ENCODE measurements around the gene BTNL9. TPM values are rescaled to one million over a fixed set of nuclear protein-coding genes. Genes with fewer than 3 reads are reported as not detected.

BTNL9 gene
- total RNA-seq, 4 donors from 2014 or later: 9.1 to 30.6 (median 15.0) TPM

DNA sequence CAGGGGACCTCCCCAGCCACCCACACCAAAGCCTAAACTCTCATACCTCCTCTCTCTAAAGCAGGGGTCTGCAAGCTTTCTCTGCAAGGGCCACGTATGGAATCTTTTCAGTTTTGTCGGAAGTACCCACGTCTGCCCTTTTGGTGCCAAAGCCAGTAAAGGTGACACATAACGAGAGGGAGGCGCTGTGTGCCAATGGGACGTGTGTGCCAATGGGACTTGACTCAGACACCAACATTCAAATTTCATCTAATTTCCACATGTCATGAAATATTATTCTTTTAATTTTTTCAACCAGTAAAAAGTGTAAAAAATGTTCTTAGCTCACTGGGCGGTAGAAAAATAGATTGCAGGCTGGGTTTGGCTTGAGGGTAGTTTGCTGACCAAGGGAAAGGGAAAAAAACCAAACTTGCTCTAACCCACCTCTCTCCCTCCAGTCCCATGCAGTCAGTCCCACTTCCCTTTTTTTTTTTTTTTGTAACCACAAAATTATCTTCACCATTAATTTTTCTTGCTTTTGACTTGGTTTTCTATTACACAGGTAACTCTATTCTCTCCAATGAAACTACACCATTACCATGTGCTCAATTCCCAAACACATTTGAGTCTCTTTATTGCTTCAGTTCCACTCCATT lies 65.4 kb downstream of the BTNL9 start:
- DNase-seq (ENCODE audit: extremely low spot score): no peak
- TF ChIP-seq EP300 (IDR thresholded peaks at IDR 0.05): no peak
- H3K4me1 ChIP-seq: peaks cover 0 to 1% (median 1%) of the 10 kb centered on the region in 4 donors
- H3K9me3 ChIP-seq: no peaks in the 10 kb centered on the region
- WGBS: 88% methylated on average over 7 of the region's 7 CpGs
- intact Hi-C loops (cut with DNase I): no loop called here
- no peaks in the 10 kb centered on the region for H3K36me3 ChIP-seq
- no peak overlapping the region for H3K27ac ChIP-seq (replicated peaks in 1 of 4)
- peaks cover 0 to 68% (median 13%) of the 10 kb centered on the region in 4 donors for H3K27me3 ChIP-seq
- no peak overlapping the region for H3K4me3 ChIP-seq

DNA sequence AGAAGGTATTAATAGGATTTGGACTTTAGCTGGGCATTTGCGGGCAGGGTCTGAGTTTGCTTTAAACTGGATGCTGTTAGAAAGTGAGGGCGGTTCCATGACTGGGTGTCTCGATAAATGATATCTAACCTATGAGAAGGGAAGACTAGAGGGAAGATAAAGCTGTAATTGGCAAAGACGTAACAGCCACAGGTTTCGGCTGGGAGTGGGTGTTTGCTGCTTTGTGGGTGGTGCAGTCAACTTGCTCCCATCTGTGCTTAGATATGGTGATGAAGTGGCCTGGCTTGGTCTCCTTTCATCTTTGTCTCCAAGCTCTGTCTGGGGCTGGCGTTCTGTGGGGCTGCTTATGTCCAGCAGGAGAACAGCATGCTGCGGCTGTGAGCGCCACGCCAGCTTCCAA lies 67.6 kb downstream of the BTNL9 start:
- Histone ChIP-seq H3K4me3 (no peak overlapping the region), H3K9me3 (no peaks in the 10 kb centered on the region), H3K27ac (replicated peaks in 1 of 4) (no peak overlapping the region), H3K27me3 (peaks cover 0 to 89% (median 21%) of the 10 kb centered on the region in 4 donors), H3K4me1 (no peaks in the 10 kb centered on the region), H3K36me3 (no peaks in the 10 kb centered on the region)
- no peak for DNase-seq (ENCODE audit: extremely low spot score)
- 71% methylated on average over 9 of the region's 9 CpGs for WGBS
- intact Hi-C loops (cut with DNase I): no loop called here
- no peak for TF ChIP-seq EP300 (IDR thresholded peaks at IDR 0.05)

DNA sequence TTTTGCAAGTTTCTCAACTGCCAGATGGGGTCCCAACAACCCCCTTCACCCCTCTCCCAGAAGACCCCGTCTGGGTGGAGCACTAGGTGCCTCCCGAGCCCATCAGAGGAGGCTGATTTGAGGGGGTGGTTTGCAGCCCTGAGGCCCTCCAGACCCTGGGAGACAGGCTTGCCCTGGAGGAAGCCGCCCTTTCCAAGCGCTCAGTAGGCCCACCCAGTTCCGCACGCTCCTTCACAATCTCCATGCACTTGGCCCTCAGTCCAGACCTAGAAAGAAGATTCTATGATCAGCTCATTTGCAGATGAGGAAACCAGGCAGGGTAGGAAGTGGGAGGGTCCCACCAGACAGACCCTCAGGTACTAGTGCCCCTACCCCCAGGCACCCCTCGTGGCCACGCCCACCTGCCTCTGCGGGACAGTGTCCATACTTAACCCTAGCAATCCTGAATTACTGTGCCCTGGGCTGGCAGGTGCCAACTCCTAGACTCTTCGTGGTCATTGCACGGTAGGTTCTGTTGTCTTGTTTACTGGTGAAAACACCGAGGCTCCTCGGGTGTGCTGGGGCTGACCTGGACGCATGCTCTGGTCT lies 68.6 kb downstream of the BTNL9 start:
- Histone ChIP-seq H3K36me3 (no peaks in the 10 kb centered on the region), H3K9me3 (no peaks in the 10 kb centered on the region), H3K4me3 (no peak overlapping the region), H3K4me1 (no peaks in the 10 kb centered on the region), H3K27me3 (peaks cover 0 to 94% (median 21%) of the 10 kb centered on the region in 4 donors), H3K27ac (replicated peaks in 1 of 4) (no peak overlapping the region)
- no peak for DNase-seq (ENCODE audit: extremely low spot score)
- 86% methylated on average over 3 of the region's 14 CpGs for WGBS
- intact Hi-C loops (cut with DNase I): no loop called here
- no peak for TF ChIP-seq POLR2AphosphoS5 (IDR thresholded peaks at IDR 0.05)

DNA sequence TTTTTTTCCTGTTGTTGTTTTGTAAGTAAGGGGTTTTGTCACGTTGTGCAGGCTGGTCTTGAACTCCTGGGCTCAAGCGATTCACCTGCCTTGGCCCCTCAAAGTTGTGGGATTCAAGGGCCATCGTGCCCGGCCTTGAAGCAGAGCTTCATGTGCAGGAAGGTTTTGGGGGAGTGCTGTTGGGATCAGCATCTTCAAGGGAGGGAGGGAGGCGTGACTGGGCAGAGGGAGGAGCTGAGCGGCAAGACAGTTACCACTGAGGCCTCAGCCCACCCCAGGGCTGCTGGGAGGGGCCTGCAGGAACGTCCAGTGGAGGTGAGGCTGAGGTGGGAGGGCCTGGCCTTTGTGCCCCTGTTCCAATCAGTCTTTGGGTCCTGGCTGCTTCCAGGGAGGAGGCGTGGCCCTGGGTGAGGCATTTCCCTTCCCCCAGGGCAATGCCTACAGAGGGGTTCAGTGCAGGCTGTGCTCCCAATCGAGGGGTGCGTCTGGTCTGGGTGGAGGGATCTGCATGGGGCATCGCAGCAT lies 69.5 kb downstream of the BTNL9 start:
- Histone ChIP-seq H3K27me3 (peaks cover 0 to 97% (median 26%) of the 10 kb centered on the region in 4 donors), H3K4me1 (peaks cover 0 to 3% (median 0%) of the 10 kb centered on the region in 4 donors), H3K27ac (replicated peaks in 1 of 4) (no peak overlapping the region), H3K36me3 (no peaks in the 10 kb centered on the region), H3K9me3 (no peaks in the 10 kb centered on the region), H3K4me3 (no peak overlapping the region)
- TF ChIP-seq EP300 (IDR thresholded peaks at IDR 0.05): no peak
- TF ChIP-seq, protein P1, sequence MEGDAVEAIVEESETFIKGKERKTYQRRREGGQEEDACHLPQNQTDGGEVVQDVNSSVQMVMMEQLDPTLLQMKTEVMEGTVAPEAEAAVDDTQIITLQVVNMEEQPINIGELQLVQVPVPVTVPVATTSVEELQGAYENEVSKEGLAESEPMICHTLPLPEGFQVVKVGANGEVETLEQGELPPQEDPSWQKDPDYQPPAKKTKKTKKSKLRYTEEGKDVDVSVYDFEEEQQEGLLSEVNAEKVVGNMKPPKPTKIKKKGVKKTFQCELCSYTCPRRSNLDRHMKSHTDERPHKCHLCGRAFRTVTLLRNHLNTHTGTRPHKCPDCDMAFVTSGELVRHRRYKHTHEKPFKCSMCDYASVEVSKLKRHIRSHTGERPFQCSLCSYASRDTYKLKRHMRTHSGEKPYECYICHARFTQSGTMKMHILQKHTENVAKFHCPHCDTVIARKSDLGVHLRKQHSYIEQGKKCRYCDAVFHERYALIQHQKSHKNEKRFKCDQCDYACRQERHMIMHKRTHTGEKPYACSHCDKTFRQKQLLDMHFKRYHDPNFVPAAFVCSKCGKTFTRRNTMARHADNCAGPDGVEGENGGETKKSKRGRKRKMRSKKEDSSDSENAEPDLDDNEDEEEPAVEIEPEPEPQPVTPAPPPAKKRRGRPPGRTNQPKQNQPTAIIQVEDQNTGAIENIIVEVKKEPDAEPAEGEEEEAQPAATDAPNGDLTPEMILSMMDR (IDR thresholded peaks at IDR 0.05): no peak
- no peak for TF ChIP-seq POLR2AphosphoS5 (IDR thresholded peaks at IDR 0.05)
- TF ChIP-seq POLR2A (IDR thresholded peaks at IDR 0.05; ENCODE audit: low read depth): no peak
- no peak for DNase-seq (ENCODE audit: extremely low spot score)
- intact Hi-C loops (cut with DNase I): no loop called here
- WGBS: 43% methylated on average over 9 of the region's 11 CpGs

DNA sequence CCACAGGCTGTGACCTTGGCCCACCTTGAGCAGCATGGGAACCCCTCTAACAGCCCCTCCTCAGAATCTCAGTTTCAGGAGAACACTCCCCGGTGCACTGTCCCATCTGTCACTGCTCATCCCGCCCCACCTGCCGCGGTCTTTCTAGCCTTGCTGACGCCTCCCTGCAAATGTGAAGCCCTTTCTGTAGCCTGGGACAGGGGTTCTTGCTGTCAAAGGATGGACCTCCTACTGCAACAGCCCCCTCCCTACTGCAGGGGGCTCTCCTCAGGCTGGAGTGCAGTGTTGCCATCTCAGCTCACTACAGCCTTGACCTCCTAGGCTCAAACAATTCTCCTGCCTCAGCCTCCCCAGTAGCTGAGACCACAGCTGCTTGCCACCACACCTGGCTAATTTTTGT lies 70.9 kb downstream of the BTNL9 start:
- Histone ChIP-seq H3K4me1 (peaks cover 0 to 12% (median 2%) of the 10 kb centered on the region in 4 donors), H3K27ac (replicated peaks in 1 of 4) (no peak overlapping the region), H3K27me3 (peaks cover 0 to 97% (median 35%) of the 10 kb centered on the region in 4 donors), H3K9me3 (no peaks in the 10 kb centered on the region), H3K4me3 (no peak overlapping the region), H3K36me3 (no peaks in the 10 kb centered on the region)
- TF ChIP-seq, protein P1 (IDR thresholded peaks at IDR 0.05): no peak
- TF ChIP-seq POLR2AphosphoS5 (IDR thresholded peaks at IDR 0.05): no peak
- no peak for TF ChIP-seq POLR2A (IDR thresholded peaks at IDR 0.05; ENCODE audit: low read depth)
- no peak for TF ChIP-seq EP300 (IDR thresholded peaks at IDR 0.05)
- 72% methylated on average over 5 of the region's 5 CpGs for WGBS
- DNase-seq (ENCODE audit: extremely low spot score): no peak
- intact Hi-C loops (cut with DNase I): no loop called here

Small RNA genes within 50 kb of the gene (small RNA-seq; reads per million reads assigned to genes)
- gene MIR8089 (0 reads per million in 3 donors), gene RNU6-1036P (0 reads per million in 3 donors)

Other genes with a start within 250 kb of the BTNL9 start
- 100 to 1,000 TPM; 132 to 205 (median 190) TPM for gene MGAT1, start 237.5 kb upstream of the BTNL9 start, total RNA-seq
- 10 to 100 TPM; 17.7 to 22.8 (median 20.5) TPM for gene ZFP62, start 179.0 kb upstream of the BTNL9 start, total RNA-seq
- gene BTNL8, start 141.1 kb upstream of the BTNL9 start, total RNA-seq: under 1 TPM in 3 of 4 donors, not detected in 1; 0.17 to 0.58 (median 0.34) TPM
- under 1 TPM in 1 of 4 donors, not detected in 3; 0.13 TPM for gene BTNL3, start 51.4 kb upstream of the BTNL9 start, total RNA-seq
- gene OR2V1, start 90.9 kb downstream of the BTNL9 start, total RNA-seq: not detected
- gene OR2V2, start 107.3 kb downstream of the BTNL9 start, total RNA-seq: not detected
- gene TRIM7, start 164.9 kb downstream of the BTNL9 start, total RNA-seq: 1 to 10 TPM; 2.1 to 5.8 (median 3.4) TPM
- gene TRIM41, start 183.0 kb downstream of the BTNL9 start, total RNA-seq: 10 to 100 TPM in 3 of 4 donors, 1 to 10 TPM in 1; 9.8 to 22.4 (median 18.2) TPM
- 1,000 to 10,000 TPM; 1,252 to 1,898 (median 1,625) TPM for gene RACK1, start 203.6 kb downstream of the BTNL9 start, total RNA-seq
- 10 to 100 TPM; 10.3 to 21.9 (median 18.4) TPM for gene TRIM52, start 220.9 kb downstream of the BTNL9 start, total RNA-seq